Embryonic facial prominence (tissue), 1 donor: ENCODE measurements around the gene ZFYVE9.

ENCODE experiments used
- DNase-seq: peaks from one replicate; pipeline ENCODE4 v3.0.0-alpha.2; 2016; ENCODE audit errors: extremely low spot score

The ZFYVE9 gene

DNA sequence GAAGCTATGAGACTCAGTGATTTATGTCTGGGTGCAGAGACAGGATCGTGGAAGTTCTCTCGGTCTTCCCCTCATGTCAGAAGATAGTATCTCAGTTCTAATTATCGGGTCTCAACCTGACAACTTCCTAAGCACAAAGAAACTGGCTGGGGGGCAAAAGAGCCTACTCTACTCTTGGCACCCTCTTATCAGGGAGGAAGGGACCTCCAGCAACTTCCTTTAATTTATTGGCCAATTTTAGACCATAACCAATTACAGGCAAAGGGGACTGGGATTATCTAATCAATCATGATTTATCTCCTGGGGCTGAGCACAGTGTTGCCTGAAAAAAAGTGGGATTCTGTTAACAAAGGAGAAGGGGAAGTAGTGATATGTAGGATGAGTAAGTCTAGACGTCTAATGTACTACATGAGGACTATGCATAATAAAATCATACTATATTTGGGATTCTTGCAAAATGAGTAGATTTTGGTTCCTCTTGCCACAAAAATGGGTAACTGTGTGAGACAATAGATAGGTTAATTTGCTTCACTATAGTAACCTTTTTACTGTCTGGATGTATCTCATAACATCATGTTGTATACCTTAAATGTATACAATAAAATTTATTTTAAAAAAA, 98.8 kb downstream of the ZFYVE9 start:
- DNase-seq: no peak

DNA sequence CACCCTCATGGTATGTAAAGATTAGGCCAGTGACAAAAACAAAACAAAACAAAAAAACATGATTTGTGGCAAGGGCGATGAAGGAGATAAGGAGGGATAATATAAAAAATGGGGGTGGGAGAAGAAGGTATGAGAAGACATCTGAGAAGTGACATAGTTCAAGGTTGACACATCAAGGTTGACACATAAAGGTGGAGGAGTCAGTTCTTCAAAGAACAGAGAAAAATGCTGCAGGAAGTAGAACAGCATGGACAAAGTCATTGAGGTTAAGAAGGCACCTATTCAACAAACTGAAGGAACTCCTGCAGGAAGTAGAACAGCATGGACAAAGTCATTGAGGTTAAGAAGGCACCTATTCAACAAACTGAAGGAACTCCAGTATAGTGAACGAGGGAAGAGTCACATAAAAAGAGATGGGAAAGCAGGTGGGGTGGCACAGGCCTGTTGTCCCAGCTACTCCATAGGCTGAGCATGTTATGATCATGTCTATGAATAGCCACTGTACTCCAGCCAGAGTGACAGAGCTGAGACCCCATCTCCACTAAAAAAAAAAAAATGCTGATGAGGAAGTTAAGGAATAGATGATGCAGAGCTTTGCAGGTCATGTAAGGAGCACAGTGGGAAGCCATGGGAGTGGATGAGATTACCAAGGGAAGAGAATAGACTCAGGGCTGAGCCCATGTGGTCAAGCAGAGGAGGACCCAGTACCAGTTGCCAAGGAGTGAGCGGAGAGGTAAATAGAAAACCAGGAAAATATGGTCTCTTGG, 101.5 kb downstream of the ZFYVE9 start:
- no peak for DNase-seq

DNA sequence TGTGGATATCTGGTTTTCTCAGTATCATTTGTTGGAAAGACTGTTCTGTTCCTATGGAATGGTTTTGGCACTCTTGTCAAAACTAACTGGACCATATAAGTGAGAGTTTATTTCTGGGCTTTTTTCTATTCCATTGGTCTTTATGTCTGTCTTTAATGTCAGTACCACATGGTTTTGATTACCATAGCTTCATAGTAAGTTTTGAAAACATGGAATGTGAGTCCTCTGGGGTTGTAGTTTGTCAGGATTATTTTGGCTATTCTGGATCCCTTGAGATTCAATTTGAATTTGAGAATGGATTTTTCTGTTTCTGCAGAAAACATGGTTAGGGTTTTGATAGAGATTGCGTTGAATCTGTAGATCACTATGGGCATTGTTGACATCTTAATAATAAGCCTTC, 107.9 kb downstream of the ZFYVE9 start:
- no peak for DNase-seq

DNA sequence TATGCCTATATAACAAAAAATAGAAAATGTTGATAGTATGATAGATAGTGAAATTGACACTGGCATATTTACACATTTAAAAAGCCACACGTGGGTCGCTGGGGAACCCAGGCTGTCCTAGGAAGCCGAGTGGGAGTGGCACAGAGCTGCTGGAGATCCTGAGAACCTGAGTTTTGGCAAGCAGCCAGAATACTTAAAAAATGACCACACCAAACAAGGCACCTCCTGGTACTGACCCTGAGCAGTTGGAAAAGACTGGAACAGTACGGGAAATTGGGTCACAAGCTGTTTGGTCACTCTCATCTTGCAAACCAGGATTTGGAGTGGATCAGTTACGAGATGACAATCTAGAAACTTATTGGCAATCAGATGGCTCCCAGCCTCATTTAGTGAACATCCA, 111.5 kb downstream of the ZFYVE9 start:
- DNase-seq: no peak

DNA sequence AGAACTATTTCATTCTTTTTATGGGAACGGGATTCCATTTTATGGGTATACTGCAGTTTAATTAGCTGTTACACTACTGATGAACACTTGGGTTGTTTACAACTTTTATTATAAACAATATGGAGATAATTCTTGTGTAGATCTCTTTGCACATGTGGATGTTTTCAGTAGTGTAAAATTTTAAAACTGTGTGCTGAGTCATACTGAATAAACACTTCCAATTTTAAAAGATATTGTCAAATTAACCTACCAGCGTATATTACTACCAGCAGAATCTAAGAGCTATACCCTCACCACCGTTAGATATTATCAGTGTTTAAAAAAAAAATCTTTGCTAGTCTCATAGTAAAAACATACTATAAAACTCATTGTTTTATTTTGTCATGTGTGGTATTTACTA, 118.0 kb downstream of the ZFYVE9 start:
- no peak for DNase-seq

DNA sequence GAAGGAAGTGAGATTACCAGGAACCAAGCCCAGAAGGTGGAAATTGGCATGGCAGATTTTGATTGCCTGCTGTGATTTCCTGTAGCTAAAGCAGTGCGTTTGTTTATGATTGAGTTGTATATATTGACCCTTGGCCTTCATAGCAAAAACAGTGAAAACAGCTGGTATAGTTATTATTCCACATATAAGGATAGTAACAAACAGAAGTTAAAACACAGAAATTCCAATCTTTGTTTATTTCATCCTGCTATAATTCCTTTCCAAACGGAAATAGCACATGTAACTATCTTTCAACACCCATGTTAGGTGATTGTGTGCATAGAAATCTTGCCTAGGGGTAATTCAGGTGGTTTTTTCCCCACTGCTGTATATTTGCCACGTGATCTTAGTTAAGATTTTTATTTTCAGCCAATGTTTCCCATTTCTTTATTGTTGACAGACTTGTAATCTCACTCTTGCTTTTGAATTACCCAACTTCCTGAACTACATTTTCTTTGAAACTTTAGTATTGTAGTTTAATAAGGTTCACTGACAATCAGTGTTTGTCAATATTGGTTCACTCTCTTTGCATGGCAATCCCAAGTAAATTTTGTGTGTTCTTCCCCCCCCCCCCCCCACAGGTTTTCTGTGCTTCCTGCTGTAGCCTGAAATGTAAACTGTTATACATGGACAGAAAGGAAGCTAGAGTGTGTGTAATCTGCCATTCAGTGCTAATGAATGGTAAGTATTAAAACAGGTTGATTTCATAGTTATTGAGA, 121.4 kb downstream of the ZFYVE9 start:
- no peak for DNase-seq

DNA sequence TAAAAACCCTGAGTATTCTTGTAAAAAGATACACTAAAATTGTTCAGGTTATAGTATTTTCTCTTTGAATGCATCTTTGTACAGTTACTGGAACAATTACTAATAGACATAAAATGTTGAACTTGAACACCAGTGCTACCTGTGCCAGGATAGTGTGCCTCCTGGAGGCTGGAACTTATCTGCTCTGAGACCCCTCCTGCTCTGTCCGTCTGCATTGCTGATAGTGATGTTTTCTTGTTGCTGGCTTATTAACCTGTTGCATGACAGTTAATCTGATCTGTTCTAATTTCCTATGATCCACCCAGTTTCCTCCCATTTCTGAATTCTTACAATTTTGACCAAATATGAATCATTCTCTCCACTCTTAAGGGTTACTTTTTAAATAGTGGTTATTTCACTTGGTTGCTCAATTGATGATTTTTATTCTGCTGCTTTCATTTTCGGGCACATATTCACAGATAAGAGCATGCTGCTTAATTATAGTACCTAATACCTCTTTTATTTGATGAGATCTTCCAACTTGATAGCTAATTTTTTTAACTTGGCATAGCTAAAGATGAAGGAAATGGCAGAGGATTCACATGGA, 122.7 kb downstream of the ZFYVE9 start:
- no peak for DNase-seq

DNA sequence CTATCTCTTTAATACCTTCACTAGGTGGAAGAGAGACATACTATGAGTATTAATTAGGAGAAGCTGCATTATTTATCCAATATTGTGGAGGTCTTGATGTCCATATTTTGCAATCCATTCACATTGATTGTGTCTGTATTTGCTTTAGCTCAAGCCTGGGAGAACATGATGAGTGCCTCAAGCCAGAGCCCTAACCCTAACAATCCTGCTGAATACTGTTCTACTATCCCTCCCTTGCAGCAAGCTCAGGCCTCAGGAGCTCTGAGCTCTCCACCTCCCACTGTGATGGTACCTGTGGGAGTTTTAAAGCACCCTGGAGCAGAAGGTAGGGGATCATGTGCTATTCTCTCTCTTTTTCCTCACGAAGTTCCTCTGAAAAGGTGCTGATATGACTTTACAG, 124.6 kb downstream of the ZFYVE9 start:
- DNase-seq: no peak

DNA sequence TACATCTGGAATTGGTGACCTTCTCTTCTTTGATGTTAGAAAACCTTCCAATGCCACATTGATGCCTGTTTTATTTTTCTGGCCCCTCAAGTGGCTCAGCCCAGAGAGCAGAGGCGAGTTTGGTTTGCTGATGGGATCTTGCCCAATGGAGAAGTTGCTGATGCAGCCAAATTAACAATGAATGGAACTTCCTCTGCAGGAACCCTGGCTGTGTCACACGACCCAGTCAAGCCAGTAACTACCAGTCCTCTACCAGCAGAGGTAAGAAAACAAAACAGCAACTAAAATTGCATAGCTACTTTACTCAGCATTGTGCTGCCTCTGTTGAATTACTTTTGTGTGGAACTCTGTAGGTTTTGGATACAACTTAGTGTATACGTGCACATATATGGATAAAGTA, 126.5 kb downstream of the ZFYVE9 start:
- DNase-seq: no peak

DNA sequence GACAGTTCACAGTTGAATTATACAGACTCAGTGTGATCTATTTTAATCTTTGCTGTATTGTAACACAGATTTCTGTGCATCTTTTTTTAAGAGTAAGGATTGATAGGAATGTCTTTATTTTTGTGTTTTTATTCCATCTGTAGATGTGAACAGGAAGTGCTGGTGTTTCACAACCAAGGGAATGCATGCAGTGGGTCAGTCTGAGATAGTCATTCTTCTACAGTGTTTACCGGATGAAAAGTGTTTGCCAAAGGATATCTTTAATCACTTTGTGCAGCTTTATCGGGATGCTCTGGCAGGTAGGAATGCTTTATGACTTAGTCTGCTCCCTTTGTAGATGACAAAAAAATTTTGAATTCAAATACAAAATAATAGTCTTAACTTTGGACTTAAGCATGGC, 139.6 kb downstream of the ZFYVE9 start:
- DNase-seq: no peak

DNA sequence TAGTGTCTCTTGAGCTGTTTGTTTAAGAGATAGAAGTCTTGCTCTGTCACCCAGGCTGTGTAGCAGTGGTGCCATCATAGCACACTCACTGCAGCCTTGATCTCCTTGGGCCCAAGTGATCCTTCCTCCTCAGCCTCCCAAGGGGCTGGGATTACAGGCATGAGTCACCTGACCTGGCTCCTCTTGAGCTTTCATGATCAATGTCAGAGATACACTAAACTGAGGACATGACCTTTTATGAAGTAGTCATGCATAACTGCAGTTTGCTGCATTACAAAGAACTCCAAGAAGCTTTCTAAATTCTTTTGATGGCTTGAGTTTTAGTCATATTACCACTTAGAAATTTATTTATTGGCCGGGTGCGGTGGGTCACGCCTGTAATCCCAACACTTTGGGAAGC, 146.4 kb downstream of the ZFYVE9 start:
- DNase-seq: no peak

DNA sequence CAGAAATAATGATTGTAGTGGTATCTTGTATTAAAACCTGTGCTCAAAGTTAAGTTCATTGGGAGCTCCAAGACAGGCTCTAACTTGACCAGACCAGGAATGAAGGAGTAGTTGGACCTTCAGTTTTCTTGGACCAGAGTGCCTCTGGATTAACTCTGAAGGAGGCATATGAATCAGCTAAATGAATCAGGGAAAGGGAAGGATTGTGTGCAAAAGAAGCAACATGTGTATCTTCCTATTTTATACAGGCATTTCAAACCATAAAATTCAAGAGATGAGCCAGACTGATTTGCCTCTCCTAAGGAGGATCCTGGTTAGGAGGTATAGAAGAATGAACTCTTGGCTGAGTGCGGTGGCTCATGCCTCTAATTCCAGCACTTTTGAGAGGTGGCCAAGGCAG, 152.7 kb downstream of the ZFYVE9 start:
- DNase-seq: no peak

DNA sequence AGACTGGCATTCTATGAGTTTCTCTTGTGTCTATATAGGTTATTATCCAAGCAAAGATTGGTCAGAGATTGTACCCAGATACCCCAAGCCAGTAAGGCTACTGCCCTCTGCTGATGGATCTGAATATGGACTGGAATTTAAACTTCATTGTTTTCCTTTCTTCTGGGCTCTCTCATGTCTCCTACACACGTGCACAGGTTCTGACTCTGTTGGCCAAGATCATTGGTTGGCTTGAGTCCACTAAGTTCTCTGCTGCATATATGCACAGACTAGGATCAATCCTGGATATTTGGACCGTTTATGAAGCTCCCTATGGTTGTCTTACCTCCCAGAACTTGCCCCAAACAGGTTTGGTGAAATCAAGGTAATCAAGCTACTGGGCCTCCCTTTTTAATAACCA, 154.5 kb downstream of the ZFYVE9 start:
- no peak for DNase-seq

DNA sequence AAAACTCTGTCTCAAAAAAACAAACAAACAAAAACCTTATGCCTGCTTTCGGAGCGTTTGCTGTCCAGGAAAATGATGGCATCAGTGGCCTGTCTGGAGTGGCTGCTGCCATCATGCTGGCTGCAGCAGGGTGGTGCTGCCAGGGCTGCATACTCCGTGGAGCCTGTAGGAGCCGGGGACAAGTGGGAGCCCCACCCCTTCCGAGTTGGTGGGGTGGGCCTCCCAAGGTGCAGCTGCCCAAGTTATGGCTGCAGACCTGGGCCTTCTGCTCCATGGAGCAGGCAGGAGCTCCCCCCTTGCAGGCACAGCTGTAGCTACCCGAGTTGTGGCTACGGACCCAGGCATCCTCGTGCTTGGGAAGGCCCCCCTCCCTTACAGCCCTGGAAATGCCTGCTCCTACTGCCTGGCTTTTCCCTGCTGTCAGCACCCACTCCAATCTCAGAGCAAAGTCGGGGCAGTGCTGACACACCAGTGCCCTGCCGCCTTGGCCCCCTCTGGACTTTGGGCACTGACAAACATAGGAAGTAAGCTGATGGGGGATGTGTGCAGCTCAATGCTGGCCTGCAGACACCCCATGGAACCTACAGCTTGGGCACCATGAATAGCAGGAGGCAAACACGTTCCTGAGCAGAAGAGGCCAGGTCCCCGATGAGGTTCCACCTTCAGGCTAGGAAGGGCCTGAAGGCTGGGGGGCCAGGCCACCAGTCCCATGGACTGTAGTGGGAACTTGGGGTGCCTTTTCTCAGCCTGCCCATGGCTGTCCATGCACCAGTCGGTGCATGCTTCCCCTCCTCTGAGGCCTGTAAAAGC, 163.7 kb downstream of the ZFYVE9 start:
- DNase-seq: no peak

DNA sequence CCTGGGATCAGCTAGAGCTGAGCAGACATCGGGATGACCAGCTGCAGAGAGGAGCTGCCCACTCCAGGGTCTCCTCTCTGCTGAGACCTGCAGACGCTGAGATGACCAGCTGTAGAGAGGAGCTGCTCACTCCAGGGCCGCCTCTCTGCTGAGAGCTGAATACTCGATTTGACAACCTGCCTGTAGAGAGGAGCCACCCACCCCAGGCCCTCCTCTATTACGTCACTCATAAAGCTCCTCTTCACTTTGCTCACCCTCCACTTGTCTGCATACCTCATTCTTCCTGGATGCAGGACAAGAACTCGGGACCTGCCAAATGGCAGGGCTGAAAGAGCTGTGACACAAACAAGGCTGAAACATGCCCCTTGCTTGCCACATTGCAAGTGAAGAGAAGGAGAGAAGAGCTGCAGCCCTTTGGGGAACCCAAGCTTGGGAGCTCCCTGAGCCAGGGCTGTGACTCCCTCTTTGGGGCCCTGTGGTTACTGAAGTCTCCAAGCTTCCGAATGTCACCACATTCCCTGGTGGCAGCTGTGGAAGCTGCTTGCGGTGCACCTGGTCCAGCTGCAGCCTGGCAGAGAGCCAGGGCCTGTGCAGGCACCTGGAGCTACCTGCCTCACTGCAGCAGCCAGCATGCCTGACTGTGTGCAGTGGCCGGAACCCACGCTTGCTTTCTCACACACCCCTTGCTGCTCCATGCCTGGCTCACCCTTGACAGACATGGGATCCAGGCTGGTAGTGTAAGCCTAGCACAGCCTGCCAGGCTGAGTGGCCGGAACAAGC, 164.5 kb downstream of the ZFYVE9 start:
- no peak for DNase-seq

DNA sequence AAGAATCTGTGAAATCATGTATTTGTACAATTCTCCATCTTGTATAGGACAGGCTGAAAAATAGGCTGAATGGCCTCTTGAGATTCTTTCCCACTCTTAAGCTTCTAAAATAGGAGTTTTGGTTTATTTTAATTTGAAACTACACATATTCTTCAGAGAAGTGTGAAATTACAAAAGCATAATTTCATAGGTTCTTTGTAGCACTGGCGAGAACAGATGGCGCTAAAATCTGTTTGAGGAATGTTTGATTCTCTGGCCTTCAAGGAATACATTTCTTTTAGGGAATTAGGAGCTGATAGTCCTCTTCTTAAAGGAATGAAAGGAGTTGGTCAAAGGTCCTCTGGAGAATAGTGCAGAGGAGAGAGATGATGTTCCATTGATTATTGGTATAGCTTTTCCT, 179.2 kb downstream of the ZFYVE9 start:
- DNase-seq: no peak

DNA sequence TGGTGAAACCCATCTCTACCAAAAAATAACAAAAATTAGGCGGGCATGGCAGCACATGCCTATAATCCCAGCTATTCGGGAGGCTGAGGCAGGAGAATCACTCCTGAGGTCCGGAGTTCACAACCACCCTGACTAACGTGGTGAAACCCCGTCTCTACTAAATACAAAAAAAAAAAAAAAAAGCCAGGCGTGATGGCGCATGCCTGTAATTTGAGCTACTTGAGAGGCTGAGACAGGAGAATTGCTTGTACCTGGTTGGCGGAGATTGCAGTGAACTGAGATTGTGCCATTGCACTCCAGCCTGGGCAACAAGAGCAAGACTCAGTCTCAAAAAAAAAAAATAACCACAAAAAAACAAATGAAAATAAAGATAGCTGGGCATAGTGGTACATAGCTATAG, 181.8 kb downstream of the ZFYVE9 start:
- DNase-seq: no peak

DNA sequence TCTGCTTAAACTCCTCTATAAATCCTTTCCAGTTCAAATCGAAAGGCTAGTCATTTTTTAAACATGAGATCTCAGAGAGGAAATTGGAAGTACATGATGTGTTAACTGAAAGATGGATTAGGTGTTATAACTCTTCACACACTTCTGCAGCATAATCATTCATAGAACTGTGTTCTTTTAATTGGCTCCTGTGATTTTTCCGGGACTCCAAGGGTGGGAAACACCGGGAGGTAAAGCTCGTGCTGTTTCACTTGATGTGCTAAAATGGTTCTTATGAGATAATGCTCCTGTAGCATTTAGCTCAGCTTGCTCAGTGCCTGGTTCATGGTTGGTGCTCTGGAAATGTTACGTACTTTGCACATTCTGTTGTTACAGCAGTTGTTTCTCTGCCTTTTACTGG, 183.9 kb downstream of the ZFYVE9 start:
- no peak for DNase-seq

DNA sequence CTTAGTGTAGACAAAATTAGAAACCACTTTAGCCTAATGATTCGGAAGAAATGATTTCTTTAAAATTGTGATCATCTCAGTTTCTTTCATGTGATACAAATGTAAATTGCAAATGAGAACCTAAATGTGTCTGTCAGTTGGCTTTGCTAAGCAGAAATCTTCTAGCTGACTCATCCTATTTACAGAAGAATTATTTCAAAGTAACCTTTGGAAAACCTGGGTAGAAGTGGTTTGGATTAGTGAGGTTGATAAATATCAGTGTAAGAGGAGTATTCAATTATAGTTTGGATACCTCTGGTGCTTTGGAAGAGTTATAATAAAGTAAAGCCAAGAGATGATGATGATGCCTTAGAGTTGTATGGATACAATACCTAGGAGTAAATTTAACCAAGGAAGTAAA, 186.7 kb downstream of the ZFYVE9 start:
- no peak for DNase-seq

DNA sequence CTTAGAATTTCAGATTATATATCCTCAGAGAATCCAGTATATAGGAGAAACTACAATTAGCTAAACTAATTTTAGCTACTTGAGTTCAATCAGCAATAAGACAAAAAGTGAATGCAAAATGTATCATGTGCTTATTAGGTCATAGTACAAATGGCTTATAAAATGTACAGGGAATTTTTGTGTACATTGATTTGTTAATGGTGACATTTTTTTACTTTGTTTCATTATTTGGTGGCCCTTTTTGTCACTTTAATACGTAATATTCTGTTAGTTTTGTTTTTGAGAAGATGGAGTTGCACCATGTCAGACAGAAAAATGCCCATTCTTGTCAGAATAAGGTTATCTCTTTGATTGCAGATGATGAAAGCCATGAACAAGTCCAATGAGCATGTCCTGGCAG, 190.5 kb downstream of the ZFYVE9 start:
- DNase-seq: no peak

DNA sequence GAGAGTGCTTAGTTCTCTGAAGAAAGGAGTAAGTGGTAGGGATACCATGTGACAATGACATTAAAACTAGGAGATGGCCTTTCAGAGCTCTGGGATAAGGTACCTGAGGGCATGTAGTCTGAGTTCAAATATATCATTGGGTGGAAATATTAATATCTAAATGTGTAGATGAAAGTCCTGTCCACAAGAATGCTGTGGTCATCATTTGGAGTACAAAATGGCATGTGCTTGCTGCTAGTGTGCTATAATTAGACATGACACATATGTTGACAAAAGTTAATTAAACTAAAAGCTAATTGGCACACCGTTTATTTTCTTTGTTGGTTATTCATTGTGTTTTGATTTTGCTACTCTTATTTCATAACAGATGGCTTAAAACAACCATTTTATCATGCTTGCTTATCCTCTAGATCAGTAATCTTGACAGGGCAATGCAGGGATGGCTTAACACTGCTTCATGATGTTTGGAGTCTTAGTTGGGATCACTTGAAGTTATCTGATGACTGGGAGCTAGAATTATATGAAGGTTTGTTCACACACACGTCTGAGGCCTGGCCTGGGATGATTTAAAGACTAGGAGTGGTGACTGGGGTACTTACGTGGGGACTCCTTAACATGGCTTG, 193.1 kb downstream of the ZFYVE9 start:
- DNase-seq: no peak
